Activated CD4-positive, CD25-positive, alpha-beta regulatory T cell treated with anti-CD3 and anti-CD28 coated beads, Interleukin-2, amount 50 U/mL, for 16 hours (primary cell): ENCODE results near the gene USP11.
A peak's percentile ranks its signal among the peaks of the same experiment; 100 is the strongest.

Experiments
- DNase-seq: peaks from one replicate; pipeline ENCODE4 v3.0.0-alpha.2; 2020; ENCODE audit warnings: low read depth, low spot score

Gene USP11

GRCh38 chrX:47224266-47224895, 8.4 kb upstream of the USP11 start:
- DNase-seq = no peak

GRCh38 chrX:47224896-47225290, 7.9 kb upstream of the USP11 start:
- no peak for DNase-seq

DNA sequence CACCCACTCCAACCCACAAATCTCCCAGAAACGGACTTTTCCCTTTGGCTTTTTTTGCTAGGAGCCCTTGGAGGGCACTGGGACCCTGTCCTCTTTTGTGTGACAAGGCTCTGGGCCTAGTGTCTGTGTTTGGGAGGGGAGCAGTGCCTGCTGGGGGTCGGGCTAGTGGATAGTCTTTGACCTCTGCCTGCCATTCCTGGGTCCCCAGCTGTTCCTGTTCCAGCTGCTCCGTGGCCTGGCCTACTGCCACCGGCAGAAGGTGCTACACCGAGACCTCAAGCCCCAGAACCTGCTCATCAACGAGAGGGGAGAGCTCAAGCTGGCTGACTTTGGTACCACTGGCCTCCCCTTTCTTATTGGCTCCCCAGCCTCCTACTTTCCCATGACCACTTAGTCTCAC, 6.7 kb upstream of the USP11 start:
- DNase-seq = no peak

GRCh38 chrX:47226531-47227333, 6.1 kb upstream of the USP11 start:
- DNase-seq = no peak

DNA sequence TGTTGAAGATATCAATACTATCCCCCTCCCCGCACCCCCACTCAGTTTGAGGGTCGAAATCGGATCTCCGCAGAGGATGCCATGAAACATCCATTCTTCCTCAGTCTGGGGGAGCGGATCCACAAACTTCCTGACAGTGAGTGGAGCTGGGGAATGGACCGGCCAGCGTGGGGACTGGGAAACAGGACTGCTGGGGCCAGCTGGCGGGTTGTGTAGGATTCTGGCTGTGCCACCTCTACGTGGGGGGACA, 5.5 kb upstream of the USP11 start:
- DNase-seq = no peak

DNA sequence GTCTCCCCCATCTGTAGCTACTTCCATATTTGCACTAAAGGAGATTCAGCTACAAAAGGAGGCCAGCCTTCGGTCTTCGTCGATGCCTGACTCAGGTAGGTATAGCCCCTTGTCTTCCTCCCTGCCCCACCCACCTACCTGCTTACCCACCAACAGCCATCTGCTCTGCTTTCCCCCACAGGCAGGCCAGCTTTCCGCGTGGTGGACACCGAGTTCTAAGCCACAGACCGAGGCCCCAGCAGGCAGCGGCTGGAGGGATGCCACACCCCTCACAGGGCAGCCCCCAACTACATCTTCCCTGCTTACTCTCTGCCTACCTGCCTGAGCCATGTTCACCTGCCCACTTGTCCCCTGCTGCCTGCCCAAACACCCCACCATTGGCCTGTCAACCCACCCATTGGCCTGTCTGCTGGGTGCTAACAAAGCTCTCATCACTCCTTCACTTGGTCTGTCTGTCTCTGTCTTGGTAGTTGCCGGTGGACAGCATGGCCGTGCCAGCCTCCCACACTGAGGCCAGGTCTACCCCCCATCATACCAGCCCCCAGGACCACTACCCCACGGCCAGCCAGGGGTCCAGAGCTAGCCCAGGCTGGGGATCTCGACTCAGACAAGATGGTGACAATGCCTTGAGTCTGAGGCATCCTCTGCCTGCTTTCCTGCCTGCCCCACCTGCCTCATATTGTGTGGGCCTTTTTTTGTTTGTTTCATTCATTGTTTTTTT, 4.1 kb upstream of the USP11 start:
- DNase-seq = no peak

DNA sequence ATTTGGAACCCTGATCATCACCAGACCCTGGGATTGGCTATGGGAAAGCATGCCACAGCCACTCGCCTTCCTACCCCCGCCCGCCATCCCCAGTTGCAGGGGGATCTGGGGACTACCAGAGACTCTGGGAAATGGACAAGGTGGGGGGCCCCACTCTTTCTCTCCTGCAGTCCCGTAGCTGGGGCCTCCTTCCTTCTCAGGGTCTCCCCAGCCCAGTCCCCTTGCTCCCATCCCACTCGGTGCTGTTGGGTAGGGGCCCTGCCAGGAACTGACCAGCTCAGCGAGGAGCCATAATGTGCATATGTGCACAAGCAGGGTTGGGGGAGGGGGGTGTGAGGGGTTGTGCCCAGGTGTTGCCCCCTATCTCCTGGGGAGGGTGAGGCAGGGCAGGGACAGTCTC, 3.4 kb upstream of the USP11 start:
- DNase-seq = no peak

DNA sequence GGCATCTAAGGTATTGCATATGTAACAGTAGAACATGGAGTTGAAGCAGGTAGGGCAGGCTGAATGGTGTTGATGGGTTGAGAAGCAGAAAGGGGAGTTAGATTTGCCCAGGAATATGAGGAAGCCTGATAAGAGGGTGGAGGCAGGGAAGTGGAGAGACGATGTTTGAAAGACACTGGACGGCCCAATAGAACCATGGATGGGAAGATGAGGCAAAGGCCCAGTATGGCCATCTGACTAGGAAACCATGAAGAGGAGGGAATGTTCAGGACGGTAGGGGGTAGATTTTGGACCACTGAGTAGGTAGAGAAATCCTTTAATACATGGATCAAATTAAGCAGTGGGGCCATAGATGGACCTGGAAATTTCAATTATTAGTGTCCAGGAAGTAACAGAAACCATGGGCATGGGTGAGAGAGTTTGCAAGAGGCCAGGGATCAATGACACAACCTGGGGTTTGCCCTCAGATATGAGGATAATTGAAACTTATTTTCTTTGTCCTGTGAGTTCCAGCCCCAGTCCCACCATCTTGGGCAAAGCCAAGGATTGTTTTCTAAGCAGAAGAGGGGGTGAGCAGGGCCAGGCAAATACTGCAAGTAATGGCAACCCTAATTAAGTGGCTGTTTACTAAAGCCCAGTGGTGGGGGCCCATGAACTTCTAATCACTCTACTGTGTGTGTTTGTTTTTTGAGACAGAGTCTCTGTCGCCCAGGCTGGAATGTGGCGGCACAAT, 2.5 kb upstream of the USP11 start:
- DNase-seq = no peak

- no peak for DNase-seq
These were observed 1.6 kb upstream of the USP11 start for GRCh38 chrX:47231167-47231566.

DNA sequence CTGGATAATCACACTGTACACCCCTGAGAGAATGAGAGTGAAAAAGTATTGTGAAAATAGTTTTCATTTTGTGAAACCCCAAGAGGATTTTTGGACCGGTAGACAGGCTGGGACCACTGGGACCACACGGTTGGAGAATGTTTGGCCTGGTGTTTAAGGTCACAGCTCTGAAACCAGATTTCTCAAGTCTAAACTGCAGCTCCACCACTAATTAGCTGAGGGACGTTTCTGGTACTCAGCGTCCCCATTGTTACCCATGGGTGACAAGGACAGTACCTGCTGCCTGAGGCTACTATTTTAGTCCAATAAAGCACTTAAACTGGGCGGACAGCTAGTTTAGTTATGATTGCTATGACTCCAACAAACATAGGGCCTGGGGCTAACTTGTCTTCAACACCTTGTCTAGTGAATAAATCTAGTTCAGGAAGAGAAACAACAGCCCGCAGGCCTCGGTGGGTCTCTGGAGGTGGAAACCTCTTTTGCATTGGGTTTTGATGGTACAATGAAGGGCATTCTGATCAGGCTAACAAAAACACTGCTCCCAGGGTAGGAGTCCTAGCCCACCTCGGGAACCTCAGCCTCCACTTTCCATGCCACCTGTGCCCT, 509 bp upstream of the USP11 start:
- no peak for DNase-seq

DNA sequence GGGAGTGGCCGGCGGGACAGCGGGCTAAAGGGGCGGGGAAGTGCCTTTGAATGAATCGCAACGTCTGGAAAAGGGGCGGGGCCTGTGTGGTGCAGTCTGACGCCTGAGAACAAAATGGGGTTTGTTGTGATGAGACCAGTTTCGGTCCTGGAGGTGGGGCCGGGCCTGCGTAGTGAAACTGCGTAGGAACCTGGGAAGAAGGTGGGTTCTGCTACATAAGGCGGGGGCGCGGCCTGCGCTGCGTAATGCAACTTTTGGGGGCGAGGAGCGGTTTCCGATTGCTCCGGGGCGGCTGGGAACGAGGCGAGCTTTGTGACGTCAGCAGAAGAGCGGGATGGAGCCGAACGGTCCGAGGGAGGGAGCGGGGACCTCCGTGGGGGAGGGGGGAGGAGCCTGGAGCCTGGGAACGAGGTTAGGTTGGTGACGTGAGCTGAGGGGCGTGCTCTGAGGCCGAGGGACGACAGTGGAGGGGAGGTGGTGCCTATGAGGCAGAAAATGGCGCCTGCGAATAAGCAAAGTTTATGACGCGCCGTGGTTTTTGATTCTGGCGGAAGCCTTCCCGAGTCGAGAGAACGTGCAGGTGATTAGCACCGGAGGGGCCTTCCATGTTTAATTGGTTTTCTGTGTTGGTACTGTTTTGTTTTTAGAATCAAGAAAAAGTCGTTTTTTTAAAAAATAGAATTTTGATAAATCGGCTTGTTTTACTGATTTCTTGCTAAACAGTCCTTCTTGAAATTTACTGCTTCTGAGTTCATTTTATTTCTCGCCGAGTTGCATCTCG, 714 bp downstream of the USP11 start:
- DNase-seq = peak; percentile 84

GRCh38 chrX:47234583-47234982, 1.8 kb downstream of the USP11 start:
- no peak for DNase-seq

DNA sequence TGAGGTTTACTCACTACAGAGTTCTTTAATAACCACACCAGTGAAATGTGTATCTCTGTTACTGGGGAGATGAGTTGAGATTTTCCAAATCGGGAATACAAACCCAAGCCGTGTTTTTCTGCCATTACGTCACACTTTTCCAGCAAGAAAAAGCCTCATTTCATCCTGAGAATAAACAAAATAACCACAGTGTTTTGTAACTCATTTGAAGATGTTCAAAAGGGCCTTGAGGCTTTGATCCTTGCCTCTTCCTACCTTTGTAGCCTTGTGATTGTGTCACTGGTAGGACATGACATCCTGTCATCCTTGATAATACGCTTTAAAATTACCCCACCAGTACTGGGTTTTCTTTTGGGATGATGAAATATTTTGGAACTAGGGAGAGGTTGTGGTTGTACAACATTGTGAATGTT, 2.9 kb downstream of the USP11 start:
- no peak for DNase-seq

GRCh38 chrX:47239199-47239598, 6.4 kb downstream of the USP11 start:
- DNase-seq = no peak

DNA sequence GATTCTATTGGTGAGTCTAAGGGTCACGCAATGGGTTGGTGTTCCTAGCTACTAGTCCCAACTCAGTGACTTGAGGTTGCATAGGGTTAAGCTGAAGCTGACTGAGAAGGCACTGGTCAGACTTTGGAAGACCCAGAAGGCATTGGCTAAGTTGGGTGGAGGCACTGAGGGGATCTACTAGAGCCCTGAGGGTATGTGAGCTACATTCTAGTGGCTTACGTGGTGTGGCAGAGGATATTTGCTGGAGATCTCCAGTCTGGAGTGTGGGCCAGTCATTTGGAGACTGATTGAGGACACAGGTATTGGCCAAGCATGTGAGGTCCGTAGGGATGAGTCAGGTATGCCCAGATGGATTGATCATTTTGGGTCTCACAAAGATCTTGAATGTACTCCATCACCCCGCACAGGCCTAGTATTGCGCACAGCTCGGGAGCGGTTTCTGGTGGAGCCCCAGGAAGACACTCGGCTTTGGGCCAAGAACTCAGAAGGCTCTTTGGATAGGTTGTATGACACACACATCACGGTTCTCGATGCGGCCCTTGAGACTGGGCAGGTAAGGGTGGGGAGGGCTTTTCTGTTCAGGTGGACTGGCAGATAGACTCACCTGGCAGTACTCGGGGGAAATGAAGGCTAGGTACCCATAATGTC, 7.2 kb downstream of the USP11 start:
- no peak for DNase-seq

DNA sequence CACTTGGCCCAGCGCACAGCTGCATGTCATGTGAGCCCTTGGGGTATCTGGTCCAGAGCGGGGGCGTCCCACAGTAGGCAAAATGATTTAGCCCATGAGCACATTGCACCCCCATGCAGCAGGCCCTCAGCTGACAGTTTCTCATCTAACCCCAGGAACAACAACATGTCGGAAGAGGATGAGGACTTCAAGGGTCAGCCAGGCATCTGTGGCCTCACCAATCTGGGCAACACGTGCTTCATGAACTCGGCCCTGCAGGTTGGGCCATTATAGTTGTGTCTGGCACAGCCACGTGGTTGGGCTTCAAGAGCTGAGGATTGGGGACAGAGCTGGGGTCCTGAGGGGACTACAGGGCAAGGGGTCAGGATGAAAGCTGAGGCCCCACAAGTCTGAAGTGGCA, 7.8 kb downstream of the USP11 start:
- DNase-seq = no peak

DNA sequence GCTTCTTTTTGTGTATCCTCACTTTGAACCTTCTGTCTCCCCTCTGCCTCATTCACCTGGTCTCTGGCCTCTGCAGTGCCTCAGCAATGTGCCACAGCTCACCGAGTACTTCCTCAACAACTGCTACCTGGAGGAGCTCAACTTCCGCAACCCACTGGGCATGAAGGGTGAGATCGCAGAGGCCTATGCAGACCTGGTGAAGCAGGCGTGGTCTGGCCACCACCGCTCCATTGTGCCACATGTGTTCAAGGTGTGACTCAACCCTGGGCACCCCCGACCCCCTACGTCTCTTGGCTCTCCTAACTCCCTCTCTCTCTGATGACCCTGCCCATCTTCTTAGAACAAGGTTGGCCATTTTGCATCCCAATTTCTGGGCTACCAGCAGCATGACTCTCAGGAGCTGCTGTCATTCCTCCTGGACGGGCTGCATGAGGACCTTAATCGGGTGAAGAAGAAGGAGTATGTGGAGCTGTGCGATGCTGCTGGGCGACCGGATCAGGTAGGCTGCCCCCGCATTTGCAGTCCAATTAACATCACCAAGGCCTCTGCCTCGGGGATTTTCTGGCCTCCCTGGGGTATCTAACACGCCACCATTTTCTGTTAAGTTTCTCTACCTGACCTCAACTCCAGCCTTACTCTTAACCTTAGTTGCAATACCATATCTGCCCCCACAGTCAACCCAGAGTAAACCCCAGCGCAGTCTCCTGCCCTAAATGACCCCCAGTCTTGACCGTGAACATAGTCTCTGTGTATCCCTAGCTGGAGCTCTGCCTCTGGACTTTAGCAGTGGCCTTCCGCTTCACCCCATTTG, 8.6 kb downstream of the USP11 start:
- DNase-seq = no peak

DNA sequence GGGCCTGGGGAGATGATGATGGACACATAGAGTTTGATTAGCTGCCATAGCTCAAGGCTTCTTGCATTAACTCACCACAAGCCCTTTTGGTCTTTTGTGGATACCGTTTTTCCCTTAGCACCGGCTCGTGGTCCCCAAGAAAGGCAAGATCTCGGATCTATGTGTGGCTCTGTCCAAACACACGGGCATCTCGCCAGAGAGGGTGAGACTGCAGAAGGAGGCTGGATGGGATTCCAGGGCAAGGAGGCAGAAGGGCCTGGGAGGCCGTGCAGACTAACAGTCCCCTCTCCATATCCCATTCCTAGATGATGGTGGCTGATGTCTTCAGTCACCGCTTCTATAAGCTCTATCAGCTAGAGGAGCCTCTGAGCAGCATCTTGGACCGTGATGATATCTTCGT, 9.5 kb downstream of the USP11 start:
- DNase-seq = no peak

DNA sequence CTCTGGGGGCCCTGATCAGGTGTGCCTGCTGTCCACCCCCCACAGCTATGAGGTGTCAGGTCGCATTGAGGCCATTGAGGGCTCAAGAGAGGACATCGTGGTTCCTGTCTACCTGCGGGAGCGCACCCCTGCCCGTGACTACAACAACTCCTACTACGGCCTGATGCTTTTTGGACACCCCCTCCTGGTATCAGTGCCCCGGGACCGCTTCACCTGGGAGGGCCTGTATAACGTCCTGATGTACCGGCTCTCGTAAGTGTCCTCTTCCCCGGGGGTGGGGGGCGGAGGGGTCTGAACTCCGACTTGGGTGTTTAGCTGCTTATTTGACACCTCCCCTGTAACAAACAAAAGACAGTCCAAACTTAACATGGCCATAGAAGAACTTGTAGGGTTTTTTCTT, 10.5 kb downstream of the USP11 start:
- no peak for DNase-seq

- DNase-seq = no peak
These were observed 11.9 kb downstream of the USP11 start for GRCh38 chrX:47244676-47245075.
